Lung microvascular endothelial cell (primary cell): ENCODE data around the gene SORBS1. TPM values are rescaled to one million over a fixed set of nuclear protein-coding genes. Genes with fewer than 3 reads are reported as not detected.
"Not testable (repeated sequence)": the region's sequence is repeated elsewhere in the genome, so short reads cannot be mapped to it uniquely, and the experiment has no call there.

Experiments
- DNase-seq, 2 donors: peaks; one replicate each; pipeline versions ENCODE4 v3.0.0 to v3.0.0-alpha.2; 2010; ENCODE audit warnings: low read depth in 2 of 2
- total RNA-seq: library from RNA; depleted of rRNA; stranded (reverse); fragments of >200 nt; gene quantifications from 2 replicates; pipeline ENCODE4 v1.2.1, GENCODE V29; 2014

Gene SORBS1
- total RNA-seq, 1 donor from 2014 or later, result 2.8 TPM

GRCh38 chr10:95485056-95485844 is 75.9 kb downstream of the SORBS1 start:
- DNase-seq, result peak; percentile 81 to 84

DNA sequence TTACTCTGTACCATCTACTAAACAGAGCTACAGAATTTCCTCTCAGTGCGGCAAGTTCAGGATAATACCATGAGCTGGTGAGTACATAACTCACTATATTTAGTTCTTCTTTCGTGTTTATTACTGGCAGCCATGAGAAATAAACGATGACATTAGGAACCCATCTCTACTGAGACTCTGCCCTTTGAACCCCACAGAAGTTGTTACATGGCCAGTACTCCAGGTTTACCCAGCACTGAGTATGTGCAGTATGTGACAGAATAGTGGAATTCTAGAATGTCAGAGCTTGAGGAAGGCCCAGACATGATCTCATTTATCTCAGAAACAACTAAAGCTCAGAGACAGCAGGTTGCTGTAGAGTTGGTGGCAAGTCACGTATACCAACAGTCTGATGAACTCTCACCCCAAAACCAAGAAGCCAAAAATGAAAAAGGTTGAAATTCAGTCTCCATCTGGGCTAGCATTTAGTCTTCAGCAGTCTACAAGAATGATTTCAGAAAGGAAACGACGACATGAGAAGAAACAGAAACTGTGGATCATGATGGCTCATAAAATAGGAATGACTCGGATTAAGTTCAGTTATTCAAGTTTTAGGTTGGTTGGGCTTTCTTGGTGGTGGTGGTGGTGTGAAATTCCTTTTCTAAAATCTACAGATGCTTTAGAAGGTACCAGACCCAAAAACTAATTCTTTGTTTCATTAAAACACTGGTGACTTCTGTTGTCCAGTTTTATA is 78.5 kb downstream of the SORBS1 start:
- DNase-seq, result no peak

- peak in 1 of 2 donors; percentile 81 for DNase-seq
These were observed 80.2 kb downstream of the SORBS1 start for GRCh38 chr10:95480901-95481491.

DNA sequence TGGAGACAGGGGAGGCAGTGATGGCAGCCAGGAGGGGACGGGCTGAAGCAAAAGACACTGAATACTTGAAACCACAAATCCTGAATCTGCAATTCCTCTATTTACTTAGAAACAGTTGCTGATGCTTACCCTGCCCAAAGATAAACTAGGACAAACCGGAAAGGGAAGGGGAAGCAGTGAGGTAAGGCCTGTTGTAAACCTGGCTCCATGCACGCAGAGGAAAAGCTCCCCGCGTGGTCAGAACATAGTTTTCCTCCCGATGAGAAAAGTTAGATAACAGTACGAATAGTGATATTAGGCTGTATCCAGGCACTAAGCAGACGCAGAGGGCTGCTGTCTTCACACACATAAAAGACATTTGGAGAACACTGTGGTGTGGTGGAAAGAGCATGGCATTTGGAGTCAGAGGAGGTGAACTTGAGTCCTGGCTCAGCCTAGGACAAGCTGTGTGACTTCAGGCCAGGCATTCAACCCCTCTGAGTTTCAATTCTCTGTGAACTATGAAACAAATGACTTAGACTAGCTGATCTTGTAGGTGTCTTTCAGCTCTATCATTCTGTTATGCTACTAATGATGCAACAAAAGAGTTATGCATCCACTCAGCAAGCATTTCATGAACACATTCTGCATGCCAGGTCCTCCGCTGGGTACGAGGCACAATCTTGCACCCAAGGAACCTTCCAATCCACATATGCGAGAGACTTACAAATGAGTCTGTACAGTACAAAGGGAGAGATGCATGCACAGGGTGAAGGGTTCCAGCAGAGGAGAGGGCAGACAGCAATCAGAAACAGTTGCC is 80.9 kb downstream of the SORBS1 start:
- peak; percentile 95 to 98 for DNase-seq

GRCh38 chr10:95478935-95479334 is 82.2 kb downstream of the SORBS1 start:
- DNase-seq, result peak in 1 of 2 donors; percentile 84

DNA sequence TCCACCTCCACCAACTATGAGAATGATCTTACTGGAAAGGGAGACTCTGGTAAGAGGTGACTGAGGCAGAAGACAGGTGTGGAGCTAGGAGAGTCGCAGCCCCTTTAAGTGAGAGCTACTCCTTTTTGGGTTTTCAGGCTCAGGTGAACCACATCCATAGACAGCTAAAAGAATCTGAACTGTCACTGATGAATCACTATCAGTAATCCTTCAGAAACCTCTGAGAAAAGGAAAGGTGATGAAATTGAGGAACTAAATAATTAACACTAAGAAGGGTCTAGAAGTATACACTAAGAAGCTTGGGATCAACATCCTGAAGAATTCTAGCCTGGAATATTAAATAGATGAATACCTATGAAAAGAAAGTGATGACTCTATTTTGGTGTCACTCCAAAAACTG is 83.0 kb downstream of the SORBS1 start:
- no peak for DNase-seq

DNA sequence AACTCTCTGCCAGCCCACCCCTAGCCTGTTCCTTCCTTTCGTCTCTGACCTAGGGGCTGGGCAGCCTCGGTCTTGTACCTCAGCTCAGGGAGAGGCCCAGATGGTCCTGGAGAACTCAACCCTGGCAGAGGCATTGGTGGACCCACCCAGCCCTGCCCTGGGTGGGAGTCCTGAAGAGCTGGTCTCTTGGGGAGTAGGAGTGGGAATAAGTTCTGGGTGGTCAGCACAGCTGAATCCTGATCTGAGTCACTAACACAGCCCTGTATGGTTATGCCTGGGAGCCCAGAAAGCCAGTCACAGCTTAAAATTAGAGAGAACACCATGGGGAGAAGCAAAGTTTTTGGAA is 84.0 kb downstream of the SORBS1 start:
- no peak for DNase-seq

DNA sequence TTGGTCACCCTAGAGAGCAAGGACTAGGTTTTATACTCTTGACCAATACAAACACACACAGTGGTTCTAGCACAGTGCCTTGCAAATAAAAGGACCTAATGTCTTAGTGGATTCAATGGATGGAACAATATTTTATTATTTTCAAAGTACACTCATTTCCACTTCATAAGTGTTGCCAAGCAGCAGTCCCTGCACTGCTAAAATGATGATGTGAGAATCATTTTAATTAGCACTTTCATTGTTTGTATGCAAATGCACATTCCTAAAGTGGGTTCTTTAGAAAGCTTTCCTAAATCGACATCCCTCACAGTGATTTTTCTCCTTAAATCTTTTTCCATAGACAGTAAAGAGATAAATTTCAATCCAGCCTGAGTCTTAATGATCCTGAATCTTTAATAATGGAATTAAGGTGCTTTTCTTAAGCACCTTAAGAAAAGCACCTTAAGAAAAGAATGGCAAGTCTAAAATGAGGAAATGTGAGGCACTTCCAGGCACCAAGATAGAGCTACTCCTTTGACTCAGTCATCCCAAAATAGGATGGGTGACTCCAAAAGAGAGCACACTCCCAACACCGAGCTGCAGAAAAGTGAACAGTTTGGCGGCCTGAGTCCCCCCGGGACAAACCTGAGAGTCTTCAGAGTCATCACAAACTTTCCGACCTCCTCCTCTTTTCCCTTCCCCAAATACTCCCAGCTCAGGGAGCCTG is 84.5 kb downstream of the SORBS1 start:
- no peak for DNase-seq

GRCh38 chr10:95475827-95476468 is 85.2 kb downstream of the SORBS1 start:
- DNase-seq, result no peak

GRCh38 chr10:95475003-95475383 is 86.2 kb downstream of the SORBS1 start:
- DNase-seq, result no peak

DNA sequence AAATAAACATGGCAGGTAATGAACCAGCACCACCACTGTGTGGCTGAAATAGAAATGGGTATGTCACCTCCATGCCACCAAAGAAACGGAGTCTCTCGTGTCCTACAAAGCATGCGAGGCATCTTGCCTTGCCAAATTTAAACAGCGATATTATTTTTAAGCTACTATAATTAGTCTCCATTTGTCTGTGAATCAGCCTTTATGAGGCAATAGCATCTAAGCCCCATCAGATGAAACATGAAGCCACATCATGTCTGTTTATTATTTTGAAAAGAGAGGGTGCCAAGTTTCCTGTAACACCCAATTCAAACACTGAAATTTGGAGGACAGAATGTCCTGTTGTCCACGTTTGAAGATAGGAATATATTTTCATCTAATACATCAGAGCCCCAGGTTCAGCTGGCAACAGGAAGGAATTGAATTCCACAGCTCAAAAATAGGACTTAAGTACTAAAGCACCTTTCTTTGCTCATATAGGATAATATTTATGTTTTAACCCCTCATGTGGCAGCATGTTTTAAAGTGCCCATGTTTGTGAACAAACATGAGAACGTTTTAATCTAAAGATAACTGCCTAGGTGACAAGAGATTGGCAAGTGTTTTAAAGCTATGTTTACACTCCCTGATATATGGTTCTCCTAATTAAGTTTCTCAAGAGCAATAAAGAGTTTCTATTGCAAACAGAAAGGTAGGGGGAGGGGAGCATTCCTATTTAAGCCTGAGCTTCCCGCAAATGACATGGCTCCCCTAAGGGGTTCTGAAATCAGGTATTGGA is 86.8 kb downstream of the SORBS1 start:
- peak; percentile 52 to 74 for DNase-seq

DNA sequence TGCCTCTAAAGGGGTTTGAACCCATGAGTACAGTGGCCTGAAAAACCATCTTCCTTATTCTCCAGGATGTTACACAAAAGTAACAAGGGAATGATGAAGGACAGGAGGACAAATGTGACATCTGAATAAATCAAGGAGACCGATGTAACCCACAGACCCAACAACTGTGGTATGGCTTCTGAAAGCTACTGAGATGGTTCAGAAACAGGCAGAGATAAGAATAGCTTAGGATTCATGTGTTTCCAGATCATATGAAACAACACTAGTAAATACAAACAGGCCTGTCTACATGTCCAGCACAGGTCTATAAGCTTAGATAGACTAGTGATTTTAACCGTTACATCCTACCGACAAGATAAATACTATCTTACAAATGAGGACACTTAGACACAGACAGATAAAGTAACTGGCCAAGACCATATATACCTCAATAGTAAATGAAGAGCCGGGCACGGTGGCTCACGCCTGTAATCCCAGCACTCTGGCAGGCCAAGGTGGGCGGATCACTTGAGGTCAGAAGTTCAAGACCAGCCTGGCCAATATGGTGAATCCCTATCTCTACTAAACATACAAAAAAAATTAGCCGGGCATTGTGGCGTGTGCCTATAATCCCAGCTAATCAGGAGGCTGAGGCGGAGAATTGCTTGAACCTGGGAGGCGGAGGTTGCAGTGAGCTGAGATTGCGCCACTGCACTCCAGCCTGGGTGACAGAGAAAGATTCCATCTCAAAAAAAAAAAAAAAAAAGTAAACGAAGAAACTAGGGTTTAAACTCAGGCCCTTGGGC is 88.7 kb downstream of the SORBS1 start:
- DNase-seq, result no peak

DNA sequence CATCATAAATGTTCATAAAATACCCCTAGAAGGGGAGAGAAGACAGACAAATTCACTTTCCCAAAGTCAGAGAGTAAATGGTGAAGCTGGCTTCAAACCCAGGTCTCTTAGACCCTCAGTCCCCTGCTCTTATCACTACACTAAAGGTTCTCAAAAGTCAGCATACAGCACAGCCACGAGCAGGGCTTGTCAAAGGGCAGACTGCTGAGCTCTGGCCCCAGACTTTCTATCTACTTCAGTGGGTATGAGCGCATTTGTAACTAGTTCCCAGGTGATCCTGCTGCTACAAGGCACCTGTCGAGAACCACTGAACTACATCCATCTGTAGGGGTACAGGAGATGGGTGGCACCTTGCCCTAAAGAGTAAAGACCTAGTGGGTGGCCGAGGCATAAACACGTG is 91.5 kb downstream of the SORBS1 start:
- DNase-seq, result no peak

DNA sequence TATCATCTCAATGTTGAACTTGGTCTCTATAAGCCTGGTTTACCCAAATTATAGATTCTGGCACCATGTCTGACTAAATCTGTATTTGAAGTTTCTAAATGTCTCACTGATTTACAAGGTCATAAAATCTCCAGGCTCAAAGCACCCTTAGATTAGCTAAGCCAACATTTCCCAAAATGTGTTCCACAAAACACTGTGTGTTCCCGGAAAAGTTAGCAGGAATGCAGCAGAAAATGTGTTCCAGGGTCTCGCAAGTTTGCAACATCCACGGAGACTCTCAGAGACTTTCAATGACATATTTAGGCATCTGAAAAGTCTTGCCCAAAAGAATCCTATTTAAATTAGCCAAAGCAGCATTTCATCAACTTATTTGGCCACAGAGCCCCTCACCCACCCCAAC is 91.9 kb downstream of the SORBS1 start:
- DNase-seq, result no peak

- not testable (repeated sequence) for DNase-seq
These were observed 93.5 kb downstream of the SORBS1 start for GRCh38 chr10:95467642-95468041.

GRCh38 chr10:95467162-95467599 is 94.0 kb downstream of the SORBS1 start:
- DNase-seq, result peak in 1 of 2 donors; percentile 63

DNA sequence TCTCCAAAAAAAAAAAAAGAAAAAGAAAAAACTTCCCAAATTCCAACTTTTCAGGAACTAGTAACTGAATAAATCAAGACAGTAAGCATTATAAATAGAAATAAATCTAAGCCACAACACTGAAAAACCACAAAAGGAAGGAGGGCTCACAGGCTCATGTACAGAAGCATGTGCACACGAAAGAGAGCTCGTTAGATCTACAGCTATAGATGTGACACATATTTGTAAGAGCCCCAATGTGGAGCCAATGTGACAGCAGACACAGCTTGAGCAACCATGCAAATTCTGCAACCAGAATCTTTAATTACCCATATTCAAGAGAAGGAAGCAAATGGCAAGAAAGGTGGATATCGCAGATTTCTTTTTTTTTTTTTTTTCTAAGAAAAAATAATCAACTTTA is 94.7 kb downstream of the SORBS1 start:
- no peak for DNase-seq

DNA sequence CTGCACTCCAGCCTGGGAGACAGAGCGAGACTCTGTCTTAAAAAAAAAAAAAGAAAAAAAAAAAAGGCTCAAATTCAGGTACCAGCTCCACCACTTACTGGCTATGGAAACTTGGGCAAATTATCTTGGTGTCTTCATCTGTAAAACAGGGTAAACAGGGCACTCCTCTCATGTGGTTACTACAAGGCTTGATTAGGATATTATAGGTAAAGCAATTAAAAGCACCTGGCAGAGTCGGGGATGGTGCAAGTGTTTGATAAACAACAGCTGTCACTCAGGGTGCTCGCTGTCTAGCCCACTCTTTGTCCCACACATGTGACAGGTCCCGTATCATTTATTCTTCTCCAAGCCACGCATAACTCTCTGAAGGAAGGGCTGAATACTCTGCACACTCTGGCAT is 96.9 kb downstream of the SORBS1 start:
- no peak for DNase-seq
